ENCODE measurements around the gene RAB8A. TPM values are rescaled to one million over a fixed set of nuclear protein-coding genes. Genes with fewer than 3 reads are reported as not detected.

Gene RAB8A
- total RNA-seq, 6 donors from 2014 or later: 29.3 to 117 (median 60.6) TPM

DNA sequence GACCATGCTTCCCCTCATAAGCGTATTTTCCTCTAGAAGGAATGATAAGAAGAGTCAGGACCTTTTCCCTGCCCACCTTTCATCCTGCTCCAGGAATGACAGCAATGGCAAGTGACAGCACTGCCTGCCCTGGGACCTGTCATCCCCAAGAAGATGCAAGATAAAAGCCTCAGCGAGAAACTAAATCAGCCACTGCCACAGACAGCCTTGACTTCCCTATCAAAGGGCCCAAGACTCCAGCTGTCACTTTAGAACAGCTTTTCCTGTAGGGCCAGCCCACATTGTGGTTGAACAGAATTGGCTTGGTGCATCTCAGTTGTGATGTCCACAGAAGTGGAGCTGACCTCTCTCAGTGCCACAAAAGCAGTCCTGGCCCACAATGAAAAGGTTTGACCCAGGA lies 1.1 kb downstream of the RAB8A start:
- no peaks in the 10 kb centered on the region for H3K27me3 ChIP-seq
- H3K4me3 ChIP-seq: peak overlapping the region in 3 of 4 donors; percentile 68 to 86 (median 78)
- no peaks in the 10 kb centered on the region for H3K9me3 ChIP-seq
- 24 to 33% methylated on average over 1 to 2 of the region's 2 CpGs for WGBS, 2 donors
- peaks cover 0 to 7% (median 3%) of the 10 kb centered on the region in 4 donors for H3K36me3 ChIP-seq
- peak overlapping the region; percentile 88 to 98 (median 92) for H3K27ac ChIP-seq
- no peak for ATAC-seq (ENCODE audit: low FRiP score in 2 of 2)
- H3K4me1 ChIP-seq: peaks cover 38 to 65% (median 47%) of the 10 kb centered on the region in 4 donors
- DNase-seq: no peak
- TF ChIP-seq POLR2A (IDR thresholded peaks at IDR 0.05): no peak
- TF ChIP-seq, protein P1, sequence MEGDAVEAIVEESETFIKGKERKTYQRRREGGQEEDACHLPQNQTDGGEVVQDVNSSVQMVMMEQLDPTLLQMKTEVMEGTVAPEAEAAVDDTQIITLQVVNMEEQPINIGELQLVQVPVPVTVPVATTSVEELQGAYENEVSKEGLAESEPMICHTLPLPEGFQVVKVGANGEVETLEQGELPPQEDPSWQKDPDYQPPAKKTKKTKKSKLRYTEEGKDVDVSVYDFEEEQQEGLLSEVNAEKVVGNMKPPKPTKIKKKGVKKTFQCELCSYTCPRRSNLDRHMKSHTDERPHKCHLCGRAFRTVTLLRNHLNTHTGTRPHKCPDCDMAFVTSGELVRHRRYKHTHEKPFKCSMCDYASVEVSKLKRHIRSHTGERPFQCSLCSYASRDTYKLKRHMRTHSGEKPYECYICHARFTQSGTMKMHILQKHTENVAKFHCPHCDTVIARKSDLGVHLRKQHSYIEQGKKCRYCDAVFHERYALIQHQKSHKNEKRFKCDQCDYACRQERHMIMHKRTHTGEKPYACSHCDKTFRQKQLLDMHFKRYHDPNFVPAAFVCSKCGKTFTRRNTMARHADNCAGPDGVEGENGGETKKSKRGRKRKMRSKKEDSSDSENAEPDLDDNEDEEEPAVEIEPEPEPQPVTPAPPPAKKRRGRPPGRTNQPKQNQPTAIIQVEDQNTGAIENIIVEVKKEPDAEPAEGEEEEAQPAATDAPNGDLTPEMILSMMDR (IDR thresholded peaks at IDR 0.05): no peak
- TF ChIP-seq EP300 (IDR thresholded peaks at IDR 0.05): no peak
- no peak for TF ChIP-seq POLR2AphosphoS5 (IDR thresholded peaks at IDR 0.05)

DNA sequence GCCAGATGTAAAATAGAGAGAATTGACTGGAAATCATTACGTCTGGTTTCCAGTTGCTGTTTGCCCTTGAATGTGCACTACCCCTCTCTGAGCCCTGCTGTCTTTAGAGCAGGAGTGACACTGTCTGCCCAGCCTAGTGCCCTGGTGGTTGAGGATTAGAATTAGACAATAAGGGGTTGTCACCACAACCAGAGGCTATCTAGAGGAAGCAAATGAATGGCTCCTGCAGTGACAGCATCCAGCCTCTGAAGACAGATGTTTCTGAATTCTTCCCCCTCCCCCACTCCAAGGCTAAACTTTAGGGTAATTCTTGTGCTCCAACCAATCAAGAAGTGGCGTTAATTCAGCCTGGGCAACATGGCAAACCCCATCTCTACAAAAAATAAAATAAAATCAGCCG lies 2.0 kb downstream of the RAB8A start:
- H3K27me3 ChIP-seq: no peaks in the 10 kb centered on the region
- 89 to 91% methylated on average over 3 of the region's 3 CpGs for WGBS, 2 donors
- no peak overlapping the region for H3K4me3 ChIP-seq
- no peak for DNase-seq
- no peak for TF ChIP-seq EP300 (IDR thresholded peaks at IDR 0.05)
- TF ChIP-seq, protein P1 (IDR thresholded peaks at IDR 0.05): no peak
- TF ChIP-seq POLR2AphosphoS5 (IDR thresholded peaks at IDR 0.05): no peak
- TF ChIP-seq POLR2A (IDR thresholded peaks at IDR 0.05): no peak
- peaks cover 44 to 74% (median 52%) of the 10 kb centered on the region in 4 donors for H3K4me1 ChIP-seq
- no peaks in the 10 kb centered on the region for H3K9me3 ChIP-seq
- H3K27ac ChIP-seq: no peak overlapping the region
- peaks cover 0 to 17% (median 9%) of the 10 kb centered on the region in 4 donors for H3K36me3 ChIP-seq
- no peak for ATAC-seq (ENCODE audit: low FRiP score in 2 of 2)

DNA sequence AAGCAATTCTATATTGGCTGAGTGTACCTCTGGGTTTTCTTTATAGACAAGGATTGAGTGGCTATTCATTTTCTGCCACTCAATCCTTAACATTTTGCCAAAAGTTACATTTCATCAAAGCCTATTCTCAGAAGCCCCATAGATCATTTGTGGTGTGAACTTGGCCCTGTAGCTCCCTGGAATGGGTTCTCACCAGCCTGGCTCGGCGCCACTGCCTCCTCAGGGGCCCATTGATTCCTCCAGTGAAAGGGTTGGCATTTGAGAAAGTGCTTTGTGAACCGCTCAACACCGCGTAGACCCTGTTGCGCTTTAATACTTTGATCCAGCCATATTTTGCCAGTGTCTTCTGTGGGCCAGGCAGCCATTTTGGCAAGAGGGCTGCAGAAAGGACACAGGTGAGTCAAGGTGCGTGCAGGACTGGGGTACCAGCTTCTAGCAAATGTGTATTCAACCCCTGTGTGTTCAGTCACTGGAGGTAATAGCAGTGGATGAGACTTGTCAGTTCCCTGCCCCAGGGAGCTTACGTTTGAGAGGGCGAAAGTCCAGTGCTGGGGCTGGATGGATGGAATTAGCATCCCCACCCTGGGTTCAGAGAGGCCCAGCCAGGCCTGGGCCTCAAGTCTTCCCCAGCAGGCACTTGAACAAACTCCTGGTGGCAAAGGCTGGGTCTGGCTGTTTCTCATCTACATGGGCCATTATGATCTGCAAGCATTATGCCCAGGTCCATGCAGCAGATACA lies 3.8 kb downstream of the RAB8A start:
- ATAC-seq (ENCODE audit: low FRiP score in 2 of 2) (no peak), DNase-seq (no peak)
- 88 to 95% methylated on average over 6 to 9 of the region's 9 CpGs for WGBS, 2 donors
- peaks cover 46 to 78% (median 57%) of the 10 kb centered on the region in 4 donors for H3K4me1 ChIP-seq
- no peaks in the 10 kb centered on the region for H3K9me3 ChIP-seq
- H3K27ac ChIP-seq: no peak overlapping the region
- no peaks in the 10 kb centered on the region for H3K27me3 ChIP-seq
- TF ChIP-seq EP300 (IDR thresholded peaks at IDR 0.05) (no peak), POLR2AphosphoS5 (IDR thresholded peaks at IDR 0.05) (no peak)
- TF ChIP-seq, protein P1 (IDR thresholded peaks at IDR 0.05): no peak
- no peak overlapping the region for H3K4me3 ChIP-seq
- peaks cover 6 to 34% (median 26%) of the 10 kb centered on the region in 4 donors for H3K36me3 ChIP-seq

DNA sequence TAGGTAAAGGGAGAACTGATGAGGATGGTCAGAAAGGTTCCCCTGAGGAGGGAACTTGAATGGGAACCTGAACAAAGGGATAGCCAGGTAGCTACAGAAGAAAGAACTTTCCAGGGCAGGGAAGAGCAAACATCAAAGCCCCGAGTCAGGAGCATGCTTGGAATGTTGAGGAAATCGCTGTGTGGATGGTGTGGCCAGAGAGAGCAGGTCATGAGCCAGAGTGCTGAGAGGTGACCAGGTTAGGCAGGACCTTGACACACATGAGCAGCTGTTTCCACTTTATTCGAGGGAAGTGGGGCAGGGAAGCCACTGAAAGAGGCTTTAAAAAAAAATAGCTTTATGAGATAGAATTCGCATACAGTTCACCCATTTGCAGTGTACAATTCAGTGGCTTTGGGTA lies 4.4 kb downstream of the RAB8A start:
- Histone ChIP-seq H3K4me1 (peaks cover 43 to 72% (median 52%) of the 10 kb centered on the region in 4 donors), H3K27me3 (no peaks in the 10 kb centered on the region), H3K9me3 (no peaks in the 10 kb centered on the region), H3K4me3 (no peak overlapping the region), H3K27ac (peak overlapping the region in 1 of 4 donors; percentile 16), H3K36me3 (peaks cover 6 to 40% (median 32%) of the 10 kb centered on the region in 4 donors)
- WGBS, 2 donors: 62 to 74% methylated on average over 4 of the region's 4 CpGs
- no peak for TF ChIP-seq EP300 (IDR thresholded peaks at IDR 0.05)
- TF ChIP-seq POLR2AphosphoS5 (IDR thresholded peaks at IDR 0.05): no peak
- TF ChIP-seq, protein P1 (IDR thresholded peaks at IDR 0.05): no peak
- TF ChIP-seq POLR2A (IDR thresholded peaks at IDR 0.05): no peak
- DNase-seq: no peak
- no peak for ATAC-seq (ENCODE audit: low FRiP score in 2 of 2)

All from upper lobe of left lung (tissue), 6 donors.